Germinal center (tissue), 1 donor: Measurements from ENCODE around the gene DYNC1I1.

ENCODE experiments used
- DNase-seq: peaks from one replicate; pipeline ENCODE4 v3.0.0; 2012; ENCODE audit warnings: mixed read lengths, low spot score

The DYNC1I1 gene

DNA sequence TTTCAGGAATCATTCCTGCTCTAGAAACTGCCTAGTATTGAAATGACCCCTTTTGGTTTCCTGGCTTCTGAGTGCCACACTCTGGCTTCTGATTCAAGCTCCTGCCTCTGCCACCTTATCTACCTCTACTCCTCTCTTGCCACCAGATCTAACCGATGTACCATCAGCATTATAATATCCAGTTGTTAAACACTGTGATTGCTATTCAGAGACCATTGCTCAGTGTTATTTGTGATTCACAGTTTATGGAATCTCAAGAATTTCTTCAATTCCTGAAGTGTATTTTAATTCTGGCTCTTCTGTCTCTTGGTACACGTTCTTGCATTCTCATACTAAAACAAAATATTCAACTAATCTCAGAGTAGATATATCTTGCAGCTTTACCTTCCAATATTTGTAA lies 88.7 kb downstream of the DYNC1I1 start:
- no peak for DNase-seq

- DNase-seq = no peak
Measured at GRCh38 chr7:95863623-95864022, 91.3 kb downstream of the DYNC1I1 start.

GRCh38 chr7:95865716-95866371 lies 93.5 kb downstream of the DYNC1I1 start:
- no peak for DNase-seq

DNA sequence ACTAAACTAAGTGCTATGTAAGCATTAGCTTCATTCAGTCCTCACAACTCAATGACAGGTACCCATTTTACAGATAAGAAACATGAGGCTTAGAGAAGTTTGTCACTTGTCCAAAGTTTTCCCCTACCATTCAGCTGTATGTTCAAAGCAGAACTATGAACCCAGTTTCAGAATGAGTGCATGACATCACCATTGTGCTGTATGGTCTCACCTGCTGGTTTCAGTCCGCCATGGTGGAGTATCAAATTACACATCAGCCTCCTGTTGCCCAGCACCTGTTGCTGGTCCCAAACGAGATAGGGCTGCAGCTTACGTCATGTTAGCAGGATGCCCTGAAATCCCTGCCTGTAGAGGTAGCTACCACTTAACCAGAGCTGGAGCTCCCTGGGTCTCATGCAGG lies 95.0 kb downstream of the DYNC1I1 start:
- DNase-seq = no peak

- DNase-seq = peak; percentile 3
Measured at GRCh38 chr7:95871075-95871848, 98.9 kb downstream of the DYNC1I1 start.

DNA sequence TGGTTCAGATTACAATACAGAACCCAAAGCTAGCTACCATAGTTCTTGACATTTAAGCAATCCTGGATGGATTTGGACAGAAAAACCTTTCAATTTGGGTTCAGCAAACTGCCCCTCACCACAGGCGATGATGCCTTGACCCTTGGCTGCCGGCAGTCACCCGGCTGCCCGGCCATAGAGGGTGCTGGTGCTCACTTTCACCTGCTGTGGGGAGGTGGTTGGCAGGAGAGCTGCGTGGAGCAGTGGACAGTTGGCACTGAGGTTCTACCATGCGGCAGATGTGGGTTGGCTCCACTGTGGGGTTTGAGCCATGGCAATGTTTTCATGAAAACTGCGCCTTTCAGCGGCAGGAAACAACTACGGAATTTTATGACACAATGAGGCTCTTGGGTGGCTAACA lies 99.5 kb downstream of the DYNC1I1 start:
- no peak for DNase-seq

GRCh38 chr7:95874129-95874528 lies 101.8 kb downstream of the DYNC1I1 start:
- DNase-seq = no peak

GRCh38 chr7:95874541-95875265 lies 102.3 kb downstream of the DYNC1I1 start:
- DNase-seq = no peak

DNA sequence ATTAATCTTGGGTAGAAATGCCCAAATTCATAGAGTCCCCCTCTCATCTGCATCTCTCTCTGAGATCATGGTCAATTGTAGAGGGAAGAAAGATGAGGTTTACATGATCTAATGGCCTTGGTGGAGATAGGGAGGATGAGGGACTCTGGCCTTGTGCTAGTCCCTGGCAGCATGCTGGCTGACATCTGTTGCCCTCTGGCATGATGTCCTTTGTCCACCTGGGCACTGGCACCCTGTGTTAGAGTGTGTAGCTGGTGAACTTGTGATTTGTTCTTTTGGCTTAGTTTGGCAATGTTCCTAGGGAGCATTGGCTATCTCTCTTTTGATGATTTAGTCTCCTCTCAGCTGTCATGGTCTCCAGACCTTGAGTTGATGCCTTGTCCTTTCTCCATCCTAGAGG lies 103.2 kb downstream of the DYNC1I1 start:
- DNase-seq = no peak

DNA sequence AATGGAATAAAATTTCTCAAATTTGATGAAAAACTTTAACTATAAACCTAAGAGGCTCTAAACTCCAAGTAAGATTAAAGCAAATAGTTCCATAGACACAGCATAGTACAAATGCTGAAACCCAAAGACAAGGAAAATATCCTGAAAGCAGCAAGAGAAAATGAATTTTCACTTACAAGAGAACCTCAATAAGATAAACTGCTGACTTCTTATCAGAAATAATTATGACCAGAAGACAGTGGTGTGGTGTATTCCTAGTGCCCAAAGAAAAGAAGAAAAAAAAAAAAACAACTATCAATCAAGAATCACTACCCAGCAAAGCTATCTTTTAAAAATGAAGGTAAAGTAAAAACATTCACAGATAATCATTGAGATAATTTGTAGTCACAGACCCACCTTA lies 106.3 kb downstream of the DYNC1I1 start:
- no peak for DNase-seq

GRCh38 chr7:95881597-95881996 lies 109.2 kb downstream of the DYNC1I1 start:
- DNase-seq = no peak

DNA sequence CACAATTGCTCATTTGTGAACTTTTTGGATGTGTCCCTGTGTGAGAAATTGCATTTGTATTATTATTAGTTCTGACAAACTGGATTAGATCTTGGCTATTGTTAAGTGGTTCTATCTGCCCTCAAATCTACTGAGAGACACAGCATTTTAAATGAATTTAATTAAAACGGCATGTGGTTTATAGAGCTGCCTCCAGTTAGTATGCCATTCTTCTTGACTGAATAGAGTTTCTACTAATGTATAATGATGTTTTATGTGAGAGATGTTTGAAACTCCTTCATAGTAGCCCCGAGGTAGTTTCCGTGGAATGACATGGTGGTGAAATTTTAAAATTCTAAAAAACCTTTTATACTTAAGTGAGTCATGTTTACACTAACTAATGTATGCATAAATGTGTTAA lies 110.9 kb downstream of the DYNC1I1 start:
- no peak for DNase-seq

DNA sequence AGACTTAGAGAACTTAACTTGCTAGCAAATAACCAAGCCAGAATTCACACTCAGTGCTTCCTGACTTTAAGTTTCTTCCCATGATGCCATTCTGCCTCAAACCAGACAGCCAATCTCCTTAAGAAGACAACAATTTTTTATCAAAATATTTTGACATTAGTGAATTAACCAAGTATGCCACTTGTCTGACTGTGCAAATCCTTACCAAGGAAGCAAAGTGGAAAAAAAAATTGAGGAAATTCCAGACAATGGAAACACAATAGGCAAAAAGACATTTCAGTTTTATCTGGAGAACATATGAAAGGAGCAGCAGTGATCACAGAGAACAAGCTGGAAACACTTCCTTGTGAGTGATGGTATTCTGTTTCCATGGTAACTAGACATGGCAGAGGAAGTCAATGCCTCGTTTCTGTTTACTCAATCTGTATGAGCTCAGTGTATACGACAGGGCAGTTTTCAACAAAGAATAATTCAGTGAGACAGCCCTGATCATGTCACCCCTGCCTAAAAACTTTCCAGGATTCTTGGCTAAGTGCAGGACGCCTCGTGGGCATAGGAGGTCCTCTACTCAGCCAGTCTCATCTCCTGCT lies 114.2 kb downstream of the DYNC1I1 start:
- no peak for DNase-seq

- no peak for DNase-seq
Measured at GRCh38 chr7:95893484-95893883, 121.1 kb downstream of the DYNC1I1 start.

GRCh38 chr7:95897557-95898251 lies 125.3 kb downstream of the DYNC1I1 start:
- DNase-seq = no peak

- no peak for DNase-seq
Measured at GRCh38 chr7:95899919-95900513, 127.7 kb downstream of the DYNC1I1 start.

DNA sequence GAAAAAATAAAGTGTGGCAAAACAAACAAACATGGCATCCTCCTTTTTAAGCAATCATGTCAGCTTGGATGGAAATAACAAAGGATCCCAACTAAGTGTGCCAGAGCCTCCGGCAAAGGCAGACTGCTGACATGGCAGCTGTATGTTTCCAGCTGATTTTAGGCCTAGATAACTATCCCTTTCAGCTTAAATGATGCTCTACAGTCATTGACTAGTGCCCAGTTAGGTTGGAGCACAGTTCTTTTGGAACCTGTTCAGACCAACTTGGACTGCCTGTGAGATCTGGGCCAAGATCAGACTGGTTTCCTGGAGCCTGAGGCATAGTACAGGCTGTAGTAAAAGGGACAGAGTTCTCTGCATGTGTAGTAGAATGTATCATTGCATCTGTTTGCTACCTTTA lies 128.7 kb downstream of the DYNC1I1 start:
- DNase-seq = no peak

- no peak for DNase-seq
Measured at GRCh38 chr7:95904099-95904498, 131.7 kb downstream of the DYNC1I1 start.

DNA sequence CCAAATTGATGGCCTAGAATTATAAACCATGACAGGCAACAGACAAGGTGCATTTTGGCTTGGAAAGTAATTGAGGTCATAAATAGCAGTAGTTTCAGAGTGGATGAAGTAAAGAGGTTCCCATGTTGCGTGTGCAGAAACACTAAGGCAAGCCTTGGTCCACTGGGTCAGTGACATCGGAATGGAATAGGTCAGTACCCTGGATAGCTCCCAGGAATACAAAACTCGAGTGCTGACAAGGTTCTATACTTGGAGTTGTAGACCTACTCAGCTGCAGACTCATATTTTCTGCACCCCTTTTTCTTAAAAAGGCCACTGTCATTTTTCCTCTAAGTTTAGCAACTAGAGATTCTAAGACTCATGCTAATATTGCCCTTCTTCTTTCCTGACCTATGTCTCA lies 132.8 kb downstream of the DYNC1I1 start:
- DNase-seq = no peak

GRCh38 chr7:95906851-95907250 lies 134.5 kb downstream of the DYNC1I1 start:
- DNase-seq = no peak

- no peak for DNase-seq
Measured at GRCh38 chr7:95907337-95907736, 135.0 kb downstream of the DYNC1I1 start.

DNA sequence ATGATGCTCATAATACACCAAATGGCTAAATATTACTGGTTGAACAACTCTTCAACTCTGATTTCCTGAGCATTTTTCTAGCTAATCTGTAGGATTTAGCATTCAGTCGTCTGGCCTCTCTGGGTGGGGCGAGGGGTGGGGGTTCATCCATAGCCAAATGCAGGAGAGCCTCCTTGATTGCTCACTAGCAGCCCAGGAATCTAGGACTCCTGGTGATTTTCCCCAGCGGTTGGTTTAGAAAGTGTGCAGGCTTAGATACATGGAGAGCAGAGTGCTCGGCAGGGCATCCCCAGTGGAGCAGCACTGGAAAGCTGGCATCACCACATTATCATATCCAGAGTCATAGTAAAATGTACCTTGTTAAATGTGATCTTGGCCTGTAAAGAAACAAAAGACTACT lies 136.1 kb downstream of the DYNC1I1 start:
- no peak for DNase-seq
